GM12878 (cell line): Measurements from ENCODE around the gene TCERG1L. TPM values are rescaled to one million over a fixed set of nuclear protein-coding genes. Genes with fewer than 3 reads are reported as not detected.

Experiments used
- ATAC-seq: fragments of 200-7000 bp; cut with Tn5 transposase; 3 replicates; pipeline ENCODE4 v1.9.1; 2020; ENCODE audit warnings: mild to moderate bottlenecking, moderate library complexity
- BruUV-seq: library from RNA; stranded (reverse); fragments of 400-500 nt; replicated peaks from 2 replicates; lab custom pipeline; 2021; lab: Mats Ljungman, UMichigan
- CTCF ChIA-PET: fragments of 300-600 bp; sonication (Branson Sonifier 250); formaldehyde crosslinking; extraction: SDS; loops from one replicate; lab custom pipeline; 2021; ENCODE audit warnings: inconsistent platforms; lab: Yijun Ruan, JAX
- POLR2A ChIA-PET: fragments of 350-600 bp; formaldehyde crosslinking; extraction: SDS; loops from one replicate; lab custom pipeline; 2021; ENCODE audit warnings: inconsistent platforms; lab: Charles Lee
- RAD21 ChIA-PET: fragments of 300-600 bp; sonication (Branson Sonifier 250); formaldehyde crosslinking; loops from one replicate; lab custom pipeline; 2023; ENCODE audit warnings: antibody characterized with exemption; ENCODE audit not compliant: unreplicated experiment; lab: Charles Lee
- SMC1A ChIA-PET: fragments of 300-600 bp; sonication (Branson Sonifier 250); formaldehyde crosslinking; loops from one replicate; lab custom pipeline; 2023; ENCODE audit not compliant: unreplicated experiment, uncharacterized antibody; lab: Charles Lee
- DNase-seq: peaks from one replicate; pipeline ENCODE4 v3.0.0-alpha.2; 2011; ENCODE audit warnings: low read depth, low spot score
- FAIRE-seq: peaks from 3 replicates; lab custom pipeline; 2011; peaks lifted over from hg19 to GRCh38; lab: Jason Lieb, UNC
- H2AFZ ChIP-seq: 2 replicates; pipeline ENCODE4 v1.6.0; 2011; ENCODE audit warnings: low read depth, low read length, control low read depth; ENCODE audit not compliant: control insufficient read depth
- H3K27ac ChIP-seq: 2 replicates; pipeline ENCODE4 v1.5.1; 2011; ENCODE audit warnings: control low read depth; ENCODE audit not compliant: control insufficient read depth, insufficient read depth
- H3K27me3 ChIP-seq, 2 experiments: replicated peaks in 1 of 2; 2 replicates each; pipeline versions ENCODE4 v1.6.0 to v1.6.1; 2011; ENCODE audit warnings: low read length in 1 of 2; ENCODE audit not compliant: control insufficient read depth in 2 of 2, insufficient read depth in 2 of 2
- H3K36me3 ChIP-seq, 2 experiments: 2 replicates each; pipeline ENCODE4 v1.5.1; 2011; ENCODE audit warnings: low read length in 1 of 2; ENCODE audit not compliant: control insufficient read depth in 2 of 2, insufficient read depth in 2 of 2
- H3K4me1 ChIP-seq: 2 replicates; pipeline ENCODE4 v1.6.1; 2011; ENCODE audit warnings: mild to moderate bottlenecking, low read length, moderate library complexity, mixed read lengths; ENCODE audit not compliant: control insufficient read depth, insufficient read depth
- H3K4me2 ChIP-seq: 2 replicates; pipeline ENCODE4 v1.6.0; 2011; ENCODE audit warnings: control low read depth; ENCODE audit not compliant: control insufficient read depth, insufficient read depth
- H3K4me3 ChIP-seq: fragments of 200-600 bp; sonication (generic); 2 replicates; pipeline ENCODE4 v1.5.1; 2016
- H3K79me2 ChIP-seq: 2 replicates; pipeline ENCODE4 v1.6.0; 2011; ENCODE audit warnings: low read length; ENCODE audit not compliant: control insufficient read depth, insufficient read depth
- H3K9ac ChIP-seq: 2 replicates; pipeline ENCODE4 v1.8.0; 2011; ENCODE audit warnings: low read length, control low read depth, mixed read lengths; ENCODE audit not compliant: control insufficient read depth, insufficient read depth
- H3K9me3 ChIP-seq: replicated peaks from 3 replicates; pipeline ENCODE4 v1.5.1; 2011; ENCODE audit warnings: mild to moderate bottlenecking, low read length; ENCODE audit not compliant: control insufficient read depth, insufficient read depth
- H4K20me1 ChIP-seq: 2 replicates; pipeline ENCODE4 v1.6.0; 2011; ENCODE audit not compliant: control insufficient read depth, insufficient read depth
- CEBPZ ChIP-seq: fragments of 150-350 bp; IDR thresholded peaks from 2 replicates; pipeline ENCODE4 v1.6.1; 2016; ENCODE audit warnings: low read depth, low read length
- CHD4 ChIP-seq: fragments of 200-600 bp; sonication (generic); IDR thresholded peaks from 2 replicates; pipeline ENCODE4 v1.6.1; 2016; ENCODE audit warnings: mild to moderate bottlenecking
- HDAC2 ChIP-seq: fragments of 200-600 bp; sonication (generic); IDR thresholded peaks from 2 replicates; pipeline ENCODE4 v1.6.1; 2017
- IKZF1 ChIP-seq: fragments of 450-650 bp; conservative IDR thresholded peaks from 2 replicates; pipeline ENCODE4 v1.6.1; 2017; ENCODE audit warnings: antibody characterized with exemption, mild to moderate bottlenecking
- IRF4 ChIP-seq: IDR thresholded peaks from 2 replicates; pipeline ENCODE4 v1.6.1; 2011; ENCODE audit warnings: low read depth, low read length
- PAX5 ChIP-seq: IDR thresholded peaks from 2 replicates; pipeline ENCODE4 v1.6.1; 2011; ENCODE audit warnings: low read depth, low read length, borderline replicate concordance
- TARDBP ChIP-seq: IDR thresholded peaks from 2 replicates; pipeline ENCODE4 v1.6.1; 2016; ENCODE audit warnings: borderline replicate concordance
- TBL1XR1 ChIP-seq: IDR thresholded peaks from 2 replicates; pipeline ENCODE4 v1.6.1; 2012; ENCODE audit warnings: low read depth, low read length, improper control_type of control experiment
- WGBS: methylation state at CpG from one replicate; pipeline ENCODE4 v1.1.6; 2016; ENCODE audit warnings: low lambda C conversion rate; ENCODE audit not compliant: insufficient replicate concordance, insufficient coverage; ENCODE audit errors: missing lambda C conversion rate; 5-methylcytosine and 5-hydroxymethylcytosine counted together
- in situ Hi-C: fragments of 300-500 bp; cut with MboI; formaldehyde crosslinking; loops from 9 replicates; pipeline ENCODE4 v1.14.3; 2018; ENCODE audit warnings: mixed read lengths
- intact Hi-C: fragments of 100-400 bp; cut with micrococcal nuclease; formaldehyde crosslinking; loops from one replicate; pipeline ENCODE4 v1.14.2; 2022; ENCODE audit not compliant: unreplicated experiment
- polyA plus RNA-seq, 11 experiments: library from polyadenylated mRNA; depleted of rRNA in 4 of 11; unstranded in 6 of 11; stranded (reverse) in 5 of 11; fragments of >200 nt; fragmentation: Nextera tagmentation in 4 of 11; fragmentation: Illumina TruSeq in 1 of 11; extraction: Ambion mirVana in 4 of 11; extraction: Trizol in 1 of 11; gene quantifications; 1 replicate in 1 of 11; 2 replicates in 10 of 11; pipeline versions ENCODE4 v1.2.1 to v1.2.3, GENCODE V29; 2011 to 2016; ENCODE audit warnings: inconsistent platforms in 2 of 11, missing spikeins in 2 of 11, low read depth in 1 of 11
- total RNA-seq, 4 experiments: library from RNA; depleted of rRNA in 3 of 4; stranded (reverse); fragments of >200 nt in 3 of 4; fragmentation: Illumina TruSeq in 1 of 4; extraction: Trizol in 1 of 4; gene quantifications; 2 replicates each; pipeline versions ENCODE4 v1.2.1 to v1.2.3, GENCODE V29; 2013 to 2021
- TF ChIP-seq, protein P1 (sequence below): fragments of 450-650 bp; formaldehyde crosslinking; IDR thresholded peaks from 2 replicates; pipeline ENCODE4 v1.4.0; 2022; ENCODE audit warnings: mild to moderate bottlenecking, moderate library complexity
- TF ChIP-seq, protein P2 (sequence below): fragments of 150-350 bp; IDR thresholded peaks from 2 replicates; pipeline ENCODE4 v1.6.1; 2014; ENCODE audit warnings: mild to moderate bottlenecking, low read depth, low read length

The TCERG1L gene
- total and polyA plus RNA-seq, 10 of the 15 experiments (the other 5 are each of a cell fraction or from before 2014, with no cell fraction given): not detected

DNA sequence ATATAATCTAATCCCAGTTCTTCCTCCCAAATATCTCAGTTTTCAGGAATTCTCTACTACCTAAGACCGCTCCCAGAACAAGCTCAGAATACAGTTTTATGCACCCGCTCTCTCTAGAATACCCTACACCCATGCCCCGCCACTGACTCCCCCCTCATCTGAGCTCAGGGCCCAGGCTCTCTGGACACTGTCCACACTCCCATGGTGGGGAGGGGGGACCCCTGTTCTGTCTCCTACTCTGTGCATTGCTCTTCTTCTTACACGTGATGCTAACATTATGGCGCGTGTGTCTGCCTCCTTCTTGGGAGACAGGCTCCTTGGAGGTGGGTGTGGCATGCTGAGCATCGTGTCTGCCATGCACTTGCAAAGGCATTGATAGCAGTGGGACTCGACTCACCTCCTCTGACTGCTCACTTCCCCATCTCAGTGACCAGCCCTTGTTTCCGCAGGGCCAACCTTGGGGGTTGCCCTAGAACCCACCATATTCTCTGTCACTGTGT is 127.9 kb downstream of the TCERG1L start:
- no peaks in the 10 kb centered on the region for H3K36me3 ChIP-seq
- H3K9ac ChIP-seq: no peak overlapping the region
- intact Hi-C loops (no loop called here), in situ Hi-C loops (no loop called here)
- CTCF ChIA-PET: no interaction called here
- no peaks in the 10 kb centered on the region for H3K27me3 ChIP-seq
- no peaks in the 10 kb centered on the region for H4K20me1 ChIP-seq
- 54% methylated on average over 9 of the region's 9 CpGs for WGBS
- POLR2A ChIA-PET: interaction anchor here (0.6 kb wide), 1 partner anchor 1266 kb away, joined by 3 read pairs; no protein-coding TSS in a partner anchor
- ATAC-seq (no peak), DNase-seq (no peak), FAIRE-seq (no peak)
- no peak overlapping the region for H3K27ac ChIP-seq
- H2AFZ ChIP-seq: no peak overlapping the region
- H3K79me2 ChIP-seq: no peaks in the 10 kb centered on the region
- no peaks in the 10 kb centered on the region for H3K4me1 ChIP-seq
- no peak for TF ChIP-seq PAX5
- TF ChIP-seq TBL1XR1: no peak
- TF ChIP-seq CEBPZ: no peak
- TF ChIP-seq IRF4: no peak
- RAD21 ChIA-PET: no interaction called here
- H3K4me2 ChIP-seq: no peak overlapping the region
- H3K4me3 ChIP-seq: no peak overlapping the region
- no TSS peak for BruUV-seq
- no peaks in the 10 kb centered on the region for H3K9me3 ChIP-seq
- SMC1A ChIA-PET: no interaction called here

DNA sequence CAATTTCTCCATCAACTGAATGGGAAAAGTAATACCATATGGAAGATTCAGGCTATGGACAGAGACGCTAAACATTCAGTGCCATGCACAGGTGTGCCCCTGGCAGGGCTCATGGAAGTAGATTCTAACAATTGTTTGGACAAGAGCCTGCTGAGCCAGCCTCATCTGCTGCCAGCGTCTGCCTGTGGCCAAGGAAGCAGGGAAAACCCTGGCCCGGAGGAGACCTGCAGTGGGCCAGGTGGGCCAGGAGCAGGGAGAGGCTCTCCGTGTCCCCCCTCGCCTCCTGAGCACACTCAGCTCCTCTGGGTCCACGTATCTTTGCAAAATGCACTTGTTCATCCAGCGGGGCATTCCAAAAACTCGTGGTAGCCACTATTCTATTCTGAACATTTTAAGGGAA is 130.1 kb downstream of the TCERG1L start:
- ChIA-PET SMC1A (no interaction called here), RAD21 (no interaction called here), POLR2A (no interaction called here), CTCF (no interaction called here)
- Histone ChIP-seq H2AFZ (no peak overlapping the region), H3K4me3 (no peak overlapping the region), H3K27me3 (no peaks in the 10 kb centered on the region), H3K36me3 (no peaks in the 10 kb centered on the region), H3K9ac (no peak overlapping the region), H3K4me2 (no peak overlapping the region), H3K79me2 (no peaks in the 10 kb centered on the region), H4K20me1 (no peaks in the 10 kb centered on the region), H3K9me3 (peaks cover 2% of the 10 kb centered on the region; the same call in 2 of the 3 replicates), H3K4me1 (no peaks in the 10 kb centered on the region), H3K27ac (no peak overlapping the region)
- in situ Hi-C loops (no loop called here), intact Hi-C loops (no loop called here)
- no TSS peak for BruUV-seq
- 27% methylated on average over 8 of the region's 8 CpGs for WGBS
- FAIRE-seq (no peak), DNase-seq (no peak), ATAC-seq (no peak)
- TF ChIP-seq HDAC2 (no peak), CHD4 (no peak), IKZF1 (no peak), TARDBP (no peak)
- TF ChIP-seq, protein P1, sequence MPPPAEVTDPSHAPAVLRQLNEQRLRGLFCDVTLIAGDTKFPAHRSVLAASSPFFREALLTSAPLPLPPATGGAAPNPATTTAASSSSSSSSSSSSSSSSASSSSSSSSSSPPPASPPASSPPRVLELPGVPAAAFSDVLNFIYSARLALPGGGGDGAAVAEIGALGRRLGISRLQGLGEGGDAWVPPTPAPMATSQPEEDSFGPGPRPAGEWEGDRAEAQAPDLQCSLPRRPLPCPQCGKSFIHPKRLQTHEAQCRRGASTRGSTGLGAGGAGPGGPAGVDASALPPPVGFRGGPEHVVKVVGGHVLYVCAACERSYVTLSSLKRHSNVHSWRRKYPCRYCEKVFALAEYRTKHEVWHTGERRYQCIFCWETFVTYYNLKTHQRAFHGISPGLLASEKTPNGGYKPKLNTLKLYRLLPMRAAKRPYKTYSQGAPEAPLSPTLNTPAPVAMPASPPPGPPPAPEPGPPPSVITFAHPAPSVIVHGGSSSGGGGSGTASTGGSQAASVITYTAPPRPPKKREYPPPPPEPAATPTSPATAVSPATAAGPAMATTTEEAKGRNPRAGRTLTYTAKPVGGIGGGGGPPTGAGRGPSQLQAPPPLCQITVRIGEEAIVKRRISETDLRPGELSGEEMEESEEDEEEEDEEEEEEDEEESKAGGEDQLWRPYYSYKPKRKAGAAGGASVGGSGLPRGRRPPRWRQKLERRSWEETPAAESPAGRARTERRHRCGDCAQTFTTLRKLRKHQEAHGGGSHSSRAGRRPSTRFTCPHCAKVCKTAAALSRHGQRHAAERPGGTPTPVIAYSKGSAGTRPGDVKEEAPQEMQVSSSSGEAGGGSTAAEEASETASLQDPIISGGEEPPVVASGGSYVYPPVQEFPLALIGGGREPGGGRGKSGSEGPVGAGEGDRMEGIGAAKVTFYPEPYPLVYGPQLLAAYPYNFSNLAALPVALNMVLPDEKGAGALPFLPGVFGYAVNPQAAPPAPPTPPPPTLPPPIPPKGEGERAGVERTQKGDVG (CRISPR knock-in tag): no peak
- TF ChIP-seq, protein P2, sequence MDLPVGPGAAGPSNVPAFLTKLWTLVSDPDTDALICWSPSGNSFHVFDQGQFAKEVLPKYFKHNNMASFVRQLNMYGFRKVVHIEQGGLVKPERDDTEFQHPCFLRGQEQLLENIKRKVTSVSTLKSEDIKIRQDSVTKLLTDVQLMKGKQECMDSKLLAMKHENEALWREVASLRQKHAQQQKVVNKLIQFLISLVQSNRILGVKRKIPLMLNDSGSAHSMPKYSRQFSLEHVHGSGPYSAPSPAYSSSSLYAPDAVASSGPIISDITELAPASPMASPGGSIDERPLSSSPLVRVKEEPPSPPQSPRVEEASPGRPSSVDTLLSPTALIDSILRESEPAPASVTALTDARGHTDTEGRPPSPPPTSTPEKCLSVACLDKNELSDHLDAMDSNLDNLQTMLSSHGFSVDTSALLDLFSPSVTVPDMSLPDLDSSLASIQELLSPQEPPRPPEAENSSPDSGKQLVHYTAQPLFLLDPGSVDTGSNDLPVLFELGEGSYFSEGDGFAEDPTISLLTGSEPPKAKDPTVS: no peak
